Esophagus (tissue), 2 donors: ENCODE measurements around the gene SAMHD1. TPM values are rescaled to one million over a fixed set of nuclear protein-coding genes. Genes with fewer than 3 reads are reported as not detected.
A peak's percentile ranks its signal among the peaks of the same experiment; 100 is the strongest.
"Not testable (repeated sequence)": the region's sequence is repeated elsewhere in the genome, so short reads cannot be mapped to it uniquely, and the experiment has no call there.

Experiments
- H3K27ac ChIP-seq, 2 donors: one replicate each; pipeline ENCODE4 v1.5.1; 2013; ENCODE audit warnings: low read depth in 2 of 2, mild to moderate bottlenecking in 2 of 2, inconsistent platforms in 1 of 2, low read length in 1 of 2, moderate library complexity in 1 of 2
- H3K27me3 ChIP-seq, 2 donors: one replicate each; pipeline ENCODE4 v1.6.1; 2013; ENCODE audit warnings: low read length in 2 of 2, control low read depth in 1 of 2, mild to moderate bottlenecking in 1 of 2; ENCODE audit not compliant: insufficient read depth in 2 of 2, control insufficient read depth in 1 of 2
- H3K36me3 ChIP-seq, 2 donors: one replicate each; pipeline ENCODE4 v1.6.1; 2013; ENCODE audit warnings: low read length in 1 of 2; ENCODE audit not compliant: control insufficient read depth in 2 of 2, insufficient read depth in 2 of 2
- H3K4me1 ChIP-seq, 2 donors: one replicate each; pipeline ENCODE4 v1.6.1; 2013; ENCODE audit warnings: low read length in 1 of 2; ENCODE audit not compliant: control insufficient read depth in 2 of 2, insufficient read depth in 2 of 2
- H3K4me3 ChIP-seq, 2 donors: one replicate each; pipeline ENCODE4 v1.5.1; 2013; ENCODE audit warnings: low read length in 2 of 2, mild to moderate bottlenecking in 2 of 2, low read depth in 1 of 2, moderate library complexity in 1 of 2
- H3K9me3 ChIP-seq, 2 donors: one replicate each; pipeline ENCODE4 v1.6.1; 2013; ENCODE audit warnings: mild to moderate bottlenecking in 2 of 2, low read depth in 1 of 2, low read length in 1 of 2, moderate library complexity in 1 of 2; ENCODE audit not compliant: control insufficient read depth in 2 of 2, insufficient read depth in 1 of 2
- WGBS, 2 donors: extraction: QIAGEN DNeasy Blood & Tissue Kit; methylation state at CpG; one replicate each; pipeline ENCODE4 v1.1.7; 2013; 5-methylcytosine and 5-hydroxymethylcytosine counted together
- polyA plus RNA-seq, 2 donors: library from polyadenylated mRNA; stranded (reverse); fragments of 200-250 nt; gene quantifications; one replicate each; pipeline ENCODE4 v1.2.3, GENCODE V29; 2013
- donor health status: healthy with polysubstance abuse.
- donor health status: Bipolar disorder and iron deficiency.

Gene SAMHD1
- polyA plus RNA-seq, 2 donors: 25.2 to 29.2 TPM

DNA sequence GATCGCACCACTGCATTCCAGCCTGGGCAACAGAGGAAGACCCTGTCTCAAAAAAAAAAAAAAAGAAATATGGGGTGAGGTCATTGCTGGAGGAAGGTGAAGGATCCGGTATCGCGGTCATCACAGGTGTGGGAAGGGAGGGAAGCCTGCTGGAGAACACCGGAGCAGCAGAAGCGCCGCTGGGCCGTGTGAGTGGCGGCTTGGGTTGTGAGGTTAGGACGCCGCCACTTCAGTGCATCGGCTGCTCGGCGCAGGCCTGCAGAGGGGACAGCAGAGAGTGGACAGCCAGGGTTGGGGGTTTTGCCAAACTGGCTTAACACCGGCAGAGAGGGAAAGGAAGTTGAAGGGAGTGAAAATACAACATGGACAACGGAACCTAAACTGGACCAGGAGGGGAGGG, 70.2 kb downstream of the SAMHD1 start:
- WGBS, 2 donors: 90 to 92% methylated on average over 16 of the region's 16 CpGs
- H3K27ac ChIP-seq: no peak overlapping the region
- H3K9me3 ChIP-seq: peaks cover 0 to 2% of the 10 kb centered on the region in 2 donors
- peaks cover 0 to 3% of the 10 kb centered on the region in 2 donors for H3K4me1 ChIP-seq
- H3K36me3 ChIP-seq: no peaks in the 10 kb centered on the region
- no peaks in the 10 kb centered on the region for H3K27me3 ChIP-seq
- no peak overlapping the region for H3K4me3 ChIP-seq

DNA sequence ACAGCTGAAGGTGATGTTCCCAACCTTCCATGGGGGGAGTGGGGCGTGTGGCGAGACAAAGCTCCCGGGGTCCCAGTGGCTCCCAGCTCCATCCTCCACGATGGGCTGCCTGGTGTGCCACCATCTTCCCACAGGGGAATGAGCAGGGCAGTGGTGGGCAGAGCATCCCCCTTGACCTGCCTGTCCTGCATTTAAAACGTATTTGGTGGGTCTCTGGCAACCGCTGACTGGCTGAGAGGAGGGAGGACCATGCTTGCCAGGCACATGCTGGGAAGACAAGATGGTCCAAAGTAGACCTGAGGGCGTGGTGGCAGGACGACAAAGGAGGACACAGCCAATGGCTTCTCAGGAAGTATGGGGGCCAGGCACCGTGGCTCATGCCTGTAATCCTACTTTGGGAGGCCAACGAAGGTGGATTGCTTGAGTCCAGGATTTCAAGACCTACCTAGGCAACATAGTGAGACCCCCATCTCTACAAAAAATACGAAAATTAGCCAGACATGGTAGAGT, 70.7 kb downstream of the SAMHD1 start:
- Histone ChIP-seq H3K4me3 (no peak overlapping the region), H3K27me3 (no peaks in the 10 kb centered on the region), H3K27ac (no peak overlapping the region), H3K9me3 (peaks cover 0 to 2% of the 10 kb centered on the region in 2 donors), H3K36me3 (no peaks in the 10 kb centered on the region), H3K4me1 (peaks cover 0 to 9% of the 10 kb centered on the region in 2 donors)
- WGBS, 2 donors: 89% methylated on average over 11 of the region's 11 CpGs

DNA sequence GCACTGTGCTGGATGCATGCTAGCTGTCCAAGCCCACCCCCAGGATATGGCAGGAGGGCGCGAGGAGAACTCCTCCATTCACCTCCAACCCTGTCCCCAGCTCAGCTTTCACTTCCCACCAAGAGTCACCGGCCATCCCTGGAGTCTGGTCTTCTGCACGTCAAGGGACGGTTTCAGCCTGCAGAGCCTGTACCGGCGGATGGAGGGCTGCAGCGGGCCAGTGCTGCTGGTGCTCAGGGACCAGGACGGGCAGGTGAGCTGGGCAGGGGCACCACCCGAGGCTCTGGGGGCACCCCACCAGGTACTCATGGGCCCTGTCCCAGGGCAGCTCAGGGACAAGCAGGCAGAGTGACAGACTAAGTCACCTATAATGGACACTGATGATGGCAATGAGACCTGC, 72.6 kb downstream of the SAMHD1 start:
- Histone ChIP-seq H3K4me1 (peaks cover 0 to 14% of the 10 kb centered on the region in 2 donors), H3K27ac (no peak overlapping the region), H3K9me3 (no peaks in the 10 kb centered on the region), H3K36me3 (no peaks in the 10 kb centered on the region), H3K27me3 (no peaks in the 10 kb centered on the region), H3K4me3 (no peak overlapping the region)
- 85 to 86% methylated on average over 10 of the region's 10 CpGs for WGBS, 2 donors

DNA sequence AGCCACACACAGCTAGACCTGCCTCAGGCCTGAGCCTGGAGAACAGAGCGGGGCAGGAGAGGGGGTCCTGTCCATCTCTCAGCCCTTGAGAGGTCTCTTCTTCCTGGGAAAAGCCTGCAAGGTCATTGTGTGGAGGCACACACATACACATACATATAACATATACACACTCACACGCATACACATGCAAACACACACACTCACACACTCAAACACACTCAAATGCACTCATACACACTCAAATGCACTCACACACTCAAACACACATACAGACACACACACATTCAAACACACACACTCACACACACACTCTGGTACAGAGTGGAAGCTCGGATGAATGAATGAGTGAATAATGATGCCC, 75.1 kb downstream of the SAMHD1 start:
- no peaks in the 10 kb centered on the region for H3K36me3 ChIP-seq
- no peaks in the 10 kb centered on the region for H3K9me3 ChIP-seq
- peaks cover 0 to 17% of the 10 kb centered on the region in 2 donors for H3K4me1 ChIP-seq
- no peaks in the 10 kb centered on the region for H3K27me3 ChIP-seq
- H3K27ac ChIP-seq: peak overlapping the region in 1 of 2 donors; percentile 50
- H3K4me3 ChIP-seq: no peak overlapping the region
- 94 to 95% methylated on average over 3 of the region's 3 CpGs for WGBS, 2 donors

DNA sequence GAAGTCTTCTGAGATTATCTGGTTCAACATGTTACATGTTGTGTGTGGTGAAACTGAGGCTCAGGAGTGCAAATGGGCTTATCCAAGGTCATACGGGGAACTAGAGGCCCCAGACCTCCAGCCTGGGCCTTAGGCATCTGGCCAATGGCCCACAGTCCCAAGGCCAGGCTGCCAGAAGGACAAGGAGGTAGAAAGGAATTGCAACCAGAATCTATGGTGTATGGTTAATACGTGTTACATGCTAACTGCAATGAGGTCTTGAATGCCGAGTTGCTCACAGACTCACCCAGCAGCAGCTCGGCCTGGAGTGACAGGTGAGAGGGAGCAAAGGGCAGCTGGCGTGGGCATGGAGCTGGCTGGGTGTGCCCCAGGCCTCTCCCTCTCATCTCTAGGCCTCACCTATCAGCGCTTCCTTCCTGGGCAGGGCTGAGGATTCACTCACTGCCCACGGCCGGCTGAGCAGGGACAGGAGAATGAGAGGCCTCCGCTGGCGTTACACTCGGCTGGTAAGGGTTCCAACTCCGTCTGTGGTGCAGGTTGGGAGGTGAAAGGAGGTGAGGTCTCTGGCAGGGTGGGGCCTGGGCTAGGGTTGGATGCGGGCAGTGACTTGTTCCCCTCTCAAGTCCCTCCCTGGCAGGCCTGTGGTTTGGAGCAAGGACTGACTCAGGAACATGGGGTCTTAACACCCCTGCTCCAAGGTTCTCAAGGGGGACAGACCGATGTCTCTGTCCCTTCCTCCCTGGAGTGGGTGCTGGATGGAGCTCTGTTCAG, 75.6 kb downstream of the SAMHD1 start, which contains the start of gene TLDC2:
TSS of gene TLDC2 (plus strand) at position 437 of the 771 bp plus-strand sequence. CDS start at position 474, 37 bp downstream.
- H3K4me1 ChIP-seq: peaks cover 0 to 17% of the 10 kb centered on the region in 2 donors
- H3K4me3 ChIP-seq: no peak within 1 kb of the TSS
- no peaks in the 10 kb centered on the region for H3K9me3 ChIP-seq
- WGBS, 2 donors: 55 to 60% methylated on average over 13 to 14 of the region's 14 CpGs
- H3K36me3 ChIP-seq: no peaks in the 10 kb centered on the region
- no peaks in the 10 kb centered on the region for H3K27me3 ChIP-seq
- peak within 1 kb of the TSS in 1 of 2 donors; percentile 70 for H3K27ac ChIP-seq

DNA sequence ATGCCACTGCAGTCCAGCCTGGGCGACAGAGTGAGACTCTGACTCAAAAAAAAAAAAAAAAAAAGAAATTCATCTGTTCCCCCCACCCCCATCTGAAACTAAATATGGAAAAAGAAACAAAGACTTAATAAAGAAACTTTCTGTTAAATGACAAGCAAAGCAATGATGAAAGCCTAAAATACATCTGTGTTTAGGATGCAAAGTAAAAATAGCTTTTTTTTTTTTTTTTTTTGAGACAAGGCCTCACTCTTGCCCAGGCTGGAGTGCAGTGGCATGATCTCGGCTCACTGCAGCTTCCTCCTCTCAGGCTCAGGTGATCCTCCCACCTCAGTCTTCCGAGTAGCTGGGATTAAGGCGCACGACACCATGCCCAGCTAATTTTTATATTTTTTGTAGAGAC, 76.4 kb downstream of the SAMHD1 start:
- H3K27me3 ChIP-seq, H3K36me3 ChIP-seq, H3K4me3 ChIP-seq, H3K9me3 ChIP-seq: not testable (repeated sequence)
- Histone ChIP-seq H3K27ac (peak overlapping the region in 1 of 2 donors; percentile 70), H3K4me1 (peaks cover 0 to 17% of the 10 kb centered on the region in 2 donors)
- 75 to 80% methylated on average over 5 of the region's 5 CpGs for WGBS, 2 donors

DNA sequence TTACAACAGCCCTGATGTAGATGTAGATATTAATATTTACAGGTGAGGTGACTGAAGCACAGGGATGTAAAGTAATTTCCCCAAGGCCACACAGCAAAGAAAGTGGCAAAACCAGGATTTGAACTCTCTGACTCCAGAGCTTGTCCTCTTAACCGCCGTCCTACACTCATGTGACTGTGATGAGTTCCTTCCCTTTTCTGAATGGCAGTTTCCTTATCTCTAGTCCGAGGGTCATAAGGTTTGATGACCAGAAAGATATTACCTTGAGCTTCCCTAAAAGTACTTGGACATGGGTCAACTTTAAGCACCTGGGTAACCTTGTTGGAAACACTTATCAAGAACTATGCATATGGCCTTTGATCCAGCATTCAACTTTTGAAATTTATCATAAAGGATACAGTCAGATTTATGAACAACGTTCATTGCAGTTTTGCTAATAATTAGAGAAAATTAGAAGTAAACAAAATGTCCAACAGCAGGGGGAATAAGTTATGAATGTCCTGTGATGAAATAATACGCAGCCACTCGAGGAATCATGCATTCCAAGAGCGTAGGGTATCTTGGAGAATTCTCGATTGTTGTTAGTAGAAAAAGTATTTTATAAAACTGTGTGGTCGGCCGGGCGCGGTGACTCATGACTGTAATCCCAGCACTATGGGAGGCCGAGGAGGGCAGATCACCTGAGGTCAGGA, 77.9 kb downstream of the SAMHD1 start:
- H3K4me1 ChIP-seq: peaks cover 0 to 17% of the 10 kb centered on the region in 2 donors
- H3K9me3 ChIP-seq: no peaks in the 10 kb centered on the region
- H3K27me3 ChIP-seq: no peaks in the 10 kb centered on the region
- no peak overlapping the region for H3K27ac ChIP-seq
- 81 to 86% methylated on average over 13 of the region's 13 CpGs for WGBS, 2 donors
- H3K36me3 ChIP-seq: no peaks in the 10 kb centered on the region
- H3K4me3 ChIP-seq: no peak overlapping the region

DNA sequence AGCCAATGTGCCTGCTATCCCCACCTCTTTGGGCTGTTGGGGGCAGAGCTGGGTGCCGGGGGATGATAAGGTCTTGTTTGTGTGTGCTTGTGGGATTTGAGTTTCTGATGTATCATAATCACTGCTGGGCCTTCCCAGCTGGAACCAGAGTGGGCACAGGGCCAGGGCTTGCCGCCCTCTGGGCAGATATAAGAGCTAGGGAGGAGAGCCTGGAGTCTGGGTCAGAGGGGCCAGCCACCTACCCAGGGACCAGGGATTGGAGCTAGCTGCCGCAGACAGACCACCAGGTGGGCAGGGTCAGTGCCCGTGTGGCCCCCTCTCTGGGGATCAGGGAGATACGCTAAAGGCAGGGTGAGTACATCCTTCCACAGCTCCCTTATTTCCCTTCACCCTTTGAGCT, 78.7 kb downstream of the SAMHD1 start:
- no peaks in the 10 kb centered on the region for H3K9me3 ChIP-seq
- no peaks in the 10 kb centered on the region for H3K27me3 ChIP-seq
- 67 to 72% methylated on average over 5 of the region's 5 CpGs for WGBS, 2 donors
- no peaks in the 10 kb centered on the region for H3K36me3 ChIP-seq
- no peak overlapping the region for H3K4me3 ChIP-seq
- H3K27ac ChIP-seq: no peak overlapping the region
- H3K4me1 ChIP-seq: peaks cover 0 to 17% of the 10 kb centered on the region in 2 donors

DNA sequence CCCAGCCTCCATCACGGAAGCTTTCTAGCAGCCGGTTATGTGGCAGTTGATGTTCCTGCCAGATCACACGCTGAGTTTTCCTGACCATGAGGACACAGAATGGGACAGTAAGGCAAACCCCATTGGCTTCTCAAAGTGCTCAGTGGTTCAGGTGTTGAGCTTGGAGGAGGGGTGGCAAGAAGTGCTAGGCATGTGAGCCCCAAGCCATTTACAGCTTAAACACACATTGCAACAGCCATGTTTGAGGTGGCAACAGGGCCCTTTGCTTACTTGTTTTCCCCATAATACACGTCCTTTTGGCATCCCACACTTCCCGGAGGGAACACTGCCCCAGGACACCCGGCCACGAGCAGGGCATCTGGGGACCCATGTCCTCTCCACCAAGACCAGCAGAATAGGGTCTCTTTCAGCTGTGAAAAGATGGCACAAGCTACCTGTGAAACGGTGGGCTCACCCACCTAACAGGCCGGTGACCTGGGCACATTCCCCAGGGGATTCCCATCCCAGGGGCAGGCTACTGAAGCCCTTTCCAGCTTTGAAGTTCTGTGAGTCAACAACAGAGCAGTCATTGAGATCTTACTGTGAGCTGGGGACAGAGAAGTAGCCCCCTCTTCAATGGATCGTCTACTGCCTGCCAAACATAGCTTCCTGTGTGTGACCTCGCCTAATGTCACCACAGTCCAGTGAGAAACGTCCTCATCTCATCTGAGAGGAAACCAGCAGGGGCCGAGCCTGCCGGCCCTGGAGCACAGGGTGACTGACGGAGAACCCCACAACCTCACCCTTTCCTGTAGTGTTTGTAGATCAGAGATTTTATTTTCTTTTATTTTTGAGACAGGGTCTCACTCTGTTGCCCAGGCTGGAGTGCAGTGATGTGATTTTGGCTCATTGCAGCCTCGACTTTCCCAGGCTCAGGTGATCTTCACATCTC, 79.6 kb downstream of the SAMHD1 start:
- Histone ChIP-seq H3K9me3 (no peaks in the 10 kb centered on the region), H3K27ac (no peak overlapping the region), H3K36me3 (no peaks in the 10 kb centered on the region), H3K4me1 (peaks cover 0 to 14% of the 10 kb centered on the region in 2 donors), H3K27me3 (no peaks in the 10 kb centered on the region), H3K4me3 (no peak overlapping the region)
- 74% methylated on average over 16 of the region's 16 CpGs for WGBS, 2 donors
